Heart left ventricle (tissue), 16 donors: Measurements from ENCODE around the gene RAI2. TPM values are rescaled to one million over a fixed set of nuclear protein-coding genes. Genes with fewer than 3 reads are reported as not detected.

Source experiments
- ATAC-seq, 4 donors: fragments of 200-7000 bp; cut with Tn5 transposase; one replicate each; pipeline ENCODE4 v1.9.1; 2020 to 2022; ENCODE audit warnings: moderate library complexity in 4 of 4, mild to moderate bottlenecking in 3 of 4, moderate number of reproducible peaks in 1 of 4
- DNase-seq, 5 donors: peaks; one replicate each; pipeline ENCODE4 v3.0.0-alpha.2; 2020
- H3K27ac ChIP-seq, 12 donors: fragments of 200-600 bp; sonication (generic) in 4 of 12; one replicate each; pipeline versions ENCODE4 v1.5.0 to v1.8.0; 2016 to 2022; ENCODE audit warnings: mild to moderate bottlenecking in 2 of 12
- H3K27me3 ChIP-seq, 9 donors: fragments of 200-600 bp; sonication (generic) in 2 of 9; one replicate each; pipeline versions ENCODE4 v1.5.1 to v1.8.0; 2016 to 2022; ENCODE audit warnings: mild to moderate bottlenecking in 3 of 9
- H3K36me3 ChIP-seq, 9 donors: fragments of 200-600 bp; sonication (generic) in 2 of 9; one replicate each; pipeline versions ENCODE4 v1.5.0 to v1.8.0; 2018 to 2022; ENCODE audit warnings: mild to moderate bottlenecking in 2 of 9
- H3K4me1 ChIP-seq, 12 donors: fragments of 200-600 bp; sonication (generic) in 4 of 12; one replicate each; pipeline versions ENCODE4 v1.5.0 to v1.8.0; 2016 to 2022; ENCODE audit warnings: mild to moderate bottlenecking in 3 of 12
- H3K4me3 ChIP-seq, 12 donors: fragments of 200-600 bp; sonication (generic) in 4 of 12; one replicate each; pipeline versions ENCODE4 v1.5.0 to v1.8.0; 2017 to 2022; ENCODE audit warnings: mild to moderate bottlenecking in 9 of 12, moderate library complexity in 4 of 12
- H3K9me3 ChIP-seq, 12 donors: fragments of 200-600 bp; sonication (generic) in 4 of 12; one replicate each; pipeline versions ENCODE4 v1.5.0 to v1.8.0; 2016 to 2022; ENCODE audit warnings: mild to moderate bottlenecking in 1 of 12
- POLR2A ChIP-seq, 2 donors: fragments of 450-650 bp; IDR thresholded peaks; one replicate each; pipeline ENCODE4 v1.6.1; 2017; ENCODE audit warnings: antibody characterized with exemption in 2 of 2, mild to moderate bottlenecking in 2 of 2, moderate library complexity in 2 of 2
- WGBS, 4 donors: extraction: QIAGEN DNeasy Blood & Tissue Kit in 2 of 4; methylation state at CpG; one replicate each; pipeline versions ENCODE4 v1.1.5 to v1.1.7; 2013 to 2018; 5-methylcytosine and 5-hydroxymethylcytosine counted together
- intact Hi-C, 10 donors: fragments of 100-400 bp; cut with DNase I; formaldehyde crosslinking; loops; one replicate each; pipeline versions ENCODE4 v1.11.1 to v1.14.2; 2022
- polyA plus RNA-seq, 2 donors: library from polyadenylated mRNA; stranded (reverse); fragments of 200-250 nt; gene quantifications; one replicate each; pipeline ENCODE4 v1.2.3, GENCODE V29; 2013
- total RNA-seq, 9 donors: library from RNA; depleted of rRNA in 2 of 9; stranded (reverse); fragments of >200 nt in 2 of 9; fragmentation: NEBNext Ultra II Directional in 3 of 9; extraction: Animal tissue kit (Norgen Biotek cat#: 25700) in 3 of 9; gene quantifications; one replicate each; pipeline versions ENCODE4 v1.1.0 to v1.2.4, GENCODE V29; 2016 to 2023
- TF ChIP-seq, protein P1 (sequence below), 12 donors: fragments of 200-600 bp; sonication (generic) in 4 of 12; IDR thresholded peaks; one replicate each; pipeline versions ENCODE4 v1.5.0 to v1.8.0; 2018 to 2022; ENCODE audit warnings: antibody characterized with exemption in 12 of 12, mild to moderate bottlenecking in 5 of 12
- donor health status: ischemic (EF 13 %, LVEDD 7.1; RV severe dilation, severe dysfunction).
- donor health status: healthy with polysubstance abuse.
- donor health status: DM: no; HTN: yes; CAD: no.
- donor health status: DM: no; HTN: no; CAD: no.
- donor health status: ischemic (EF 25% LVEDD 6.9; RV normal size, moderate dysfunction).
- donor health status: ischemic (EF 25% LVEDD 5.7; RV mildly dilated, moderate dysfunction).
- donor health status: healthy.
- donor health status: DM: yes; HTN: yes; CAD: no.
- donor health status: ischemic (EF 35%, LVEDD 5.7; RV mildly dilated, moderate dysfunction).
- donor health status: nonischemic (EF 11% LVEDD 7.7; RV severe dilation, severe dysfunction).
- donor health status: DM: yes; HTN: yes; CAD: no.
- donor health status: PGD.
- donor health status: ischemic (EF 29% LVEDD 5.4; RV normal size, mild dysfunction).
- donor health status: nonischemic (EF 23%, LVEDD 6.1; RV moderate dilation, normal function).

The RAI2 gene
- total and polyA plus RNA-seq, 11 donors = 16.2 to 31.3 (median 22.1) TPM

- DNase-seq (peak in 2 of 5 donors; percentile 25 to 43), ATAC-seq (peak in 3 of 4 donors; percentile 8 to 34 (median 21))
- H3K4me3 ChIP-seq = peak overlapping the region; percentile 28 to 90 (median 70)
- peaks cover 0 to 7% (median 2%) of the 10 kb centered on the region in 12 donors for H3K4me1 ChIP-seq
- TF ChIP-seq, protein P1, sequence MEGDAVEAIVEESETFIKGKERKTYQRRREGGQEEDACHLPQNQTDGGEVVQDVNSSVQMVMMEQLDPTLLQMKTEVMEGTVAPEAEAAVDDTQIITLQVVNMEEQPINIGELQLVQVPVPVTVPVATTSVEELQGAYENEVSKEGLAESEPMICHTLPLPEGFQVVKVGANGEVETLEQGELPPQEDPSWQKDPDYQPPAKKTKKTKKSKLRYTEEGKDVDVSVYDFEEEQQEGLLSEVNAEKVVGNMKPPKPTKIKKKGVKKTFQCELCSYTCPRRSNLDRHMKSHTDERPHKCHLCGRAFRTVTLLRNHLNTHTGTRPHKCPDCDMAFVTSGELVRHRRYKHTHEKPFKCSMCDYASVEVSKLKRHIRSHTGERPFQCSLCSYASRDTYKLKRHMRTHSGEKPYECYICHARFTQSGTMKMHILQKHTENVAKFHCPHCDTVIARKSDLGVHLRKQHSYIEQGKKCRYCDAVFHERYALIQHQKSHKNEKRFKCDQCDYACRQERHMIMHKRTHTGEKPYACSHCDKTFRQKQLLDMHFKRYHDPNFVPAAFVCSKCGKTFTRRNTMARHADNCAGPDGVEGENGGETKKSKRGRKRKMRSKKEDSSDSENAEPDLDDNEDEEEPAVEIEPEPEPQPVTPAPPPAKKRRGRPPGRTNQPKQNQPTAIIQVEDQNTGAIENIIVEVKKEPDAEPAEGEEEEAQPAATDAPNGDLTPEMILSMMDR (IDR thresholded peaks at IDR 0.05) = no peak
- no peak for TF ChIP-seq POLR2A (IDR thresholded peaks at IDR 0.05)
- no peaks in the 10 kb centered on the region for H3K9me3 ChIP-seq
- peak overlapping the region in 11 of 12 donors; percentile 56 to 84 (median 79) for H3K27ac ChIP-seq
- intact Hi-C loops = loop anchor here in 5 of 10 donors (5.0 to 10.0 kb wide), 4 partner anchors 38 to 115 kb away; no protein-coding TSS in a partner anchor
- H3K36me3 ChIP-seq = no peaks in the 10 kb centered on the region
- H3K27me3 ChIP-seq = peaks cover 0 to 31% (median 0%) of the 10 kb centered on the region in 9 donors
- 0 to 57% (median 16%) methylated on average over 31 to 53 of the region's 53 CpGs for WGBS, 4 donors
These were observed 818 bp downstream of the RAI2 start for GRCh38 chrX:17860179-17860780.

DNA sequence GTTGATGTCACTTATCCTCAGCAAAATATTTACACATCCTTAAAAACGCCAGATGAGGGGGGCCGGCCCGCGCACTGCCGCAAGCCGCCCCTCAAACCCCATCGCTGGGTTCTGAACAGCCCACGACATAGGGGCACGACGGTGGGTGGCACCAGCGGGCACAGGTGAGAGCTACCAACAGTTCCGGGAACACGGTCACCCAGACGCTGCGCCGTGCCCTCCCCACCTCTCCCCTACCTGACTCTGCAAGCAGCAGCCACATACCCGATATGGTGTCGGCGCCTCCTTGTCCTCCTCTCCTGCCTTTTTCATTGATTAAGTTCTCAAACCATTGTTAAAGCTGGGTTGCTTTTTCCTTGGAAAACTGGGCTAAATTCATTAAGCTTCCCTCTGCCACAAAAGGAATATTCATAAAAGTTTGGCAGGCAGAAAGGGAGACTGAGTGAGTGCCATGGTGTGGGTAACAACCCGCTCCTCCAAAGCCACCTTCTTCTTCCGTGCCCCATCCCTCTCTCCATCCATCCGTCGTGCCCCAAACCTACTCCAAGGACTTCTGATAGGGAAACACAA lies 1.4 kb downstream of the RAI2 start:
- Histone ChIP-seq H3K27ac (peak overlapping the region in 9 of 12 donors; percentile 56 to 84 (median 80)), H3K27me3 (peaks cover 0 to 31% (median 0%) of the 10 kb centered on the region in 9 donors), H3K4me3 (peak overlapping the region; percentile 28 to 90 (median 70)), H3K9me3 (no peaks in the 10 kb centered on the region), H3K36me3 (no peaks in the 10 kb centered on the region), H3K4me1 (peaks cover 0 to 13% (median 4%) of the 10 kb centered on the region in 12 donors)
- intact Hi-C loops = loop anchor here in 6 of 10 donors (5.0 to 10.0 kb wide), 4 partner anchors 37 to 115 kb away; no protein-coding TSS in a partner anchor
- no peak for TF ChIP-seq POLR2A (IDR thresholded peaks at IDR 0.05)
- TF ChIP-seq, protein P1 (IDR thresholded peaks at IDR 0.05) = no peak
- DNase-seq (no peak), ATAC-seq (peak in 3 of 4 donors; percentile 35 to 40 (median 35))
- WGBS, 4 donors = 1 to 45% (median 19%) methylated on average over 22 to 23 of the region's 23 CpGs

DNA sequence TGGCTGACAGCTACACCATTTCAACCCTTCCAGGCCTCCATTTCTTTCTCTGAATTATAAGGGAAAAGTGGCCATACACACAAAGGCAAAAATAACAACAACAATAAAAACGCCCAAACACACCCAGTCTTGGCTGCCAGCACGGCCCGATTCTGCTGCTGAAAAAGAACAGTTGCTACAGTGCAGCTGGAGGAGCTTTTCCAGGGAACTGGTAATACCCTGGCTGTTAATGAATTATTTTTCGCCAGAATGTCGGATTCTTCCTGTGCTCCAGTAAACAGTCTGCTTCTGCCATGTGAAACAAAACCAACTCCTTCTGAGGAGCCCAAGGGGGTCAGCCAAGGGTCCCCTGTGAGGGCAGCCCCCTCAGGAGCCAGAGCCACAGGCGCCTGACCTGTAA lies 6.6 kb downstream of the RAI2 start:
- WGBS, 4 donors = 39 to 53% (median 50%) methylated on average over 6 of the region's 6 CpGs
- H3K4me3 ChIP-seq = no peak overlapping the region
- ATAC-seq = peak in 2 of 4 donors; percentile 39
- H3K9me3 ChIP-seq = no peaks in the 10 kb centered on the region
- H3K4me1 ChIP-seq = peaks cover 0 to 55% (median 11%) of the 10 kb centered on the region in 12 donors
- intact Hi-C loops = no loop called here
- peaks cover 0 to 33% (median 0%) of the 10 kb centered on the region in 9 donors for H3K27me3 ChIP-seq
- TF ChIP-seq POLR2A (IDR thresholded peaks at IDR 0.05) = no peak
- TF ChIP-seq, protein P1 (IDR thresholded peaks at IDR 0.05) = no peak
- no peaks in the 10 kb centered on the region for H3K36me3 ChIP-seq
- peak overlapping the region in 5 of 12 donors; percentile 6 to 38 (median 17) for H3K27ac ChIP-seq
- DNase-seq = no peak

GRCh38 chrX:17854069-17854468 lies 7.0 kb downstream of the RAI2 start:
- Histone ChIP-seq H3K27ac (peak overlapping the region in 3 of 12 donors; percentile 17 to 38 (median 37)), H3K9me3 (no peaks in the 10 kb centered on the region), H3K4me3 (no peak overlapping the region), H3K4me1 (peaks cover 0 to 57% (median 13%) of the 10 kb centered on the region in 12 donors), H3K27me3 (peaks cover 0 to 35% (median 0%) of the 10 kb centered on the region in 9 donors), H3K36me3 (no peaks in the 10 kb centered on the region)
- intact Hi-C loops = no loop called here
- 26 to 51% (median 37%) methylated on average over 2 of the region's 2 CpGs for WGBS, 4 donors
- no peak for DNase-seq
- TF ChIP-seq, protein P1 (IDR thresholded peaks at IDR 0.05) = no peak
- no peak for TF ChIP-seq POLR2A (IDR thresholded peaks at IDR 0.05)
- no peak for ATAC-seq
